MM.1S (cell line): ENCODE measurements around the gene INO80D.
"Not testable (repeated sequence)": the region's sequence is repeated elsewhere in the genome, so short reads cannot be mapped to it uniquely, and the experiment has no call there.

Source experiments
- DNase-seq: peaks from one replicate; pipeline ENCODE4 v3.0.0-alpha.2; 2015
- H2AFZ ChIP-seq: fragments of 300-600 bp; sonication (generic); 2 replicates; pipeline ENCODE4 v1.6.0; 2016; ENCODE audit warnings: antibody characterized with exemption, low read length
- H3F3A ChIP-seq: fragments of 300-600 bp; sonication (generic); 2 replicates; pipeline ENCODE4 v1.6.1; 2016; ENCODE audit warnings: mild to moderate bottlenecking, antibody characterized with exemption, low read length, moderate library complexity, mixed read lengths; ENCODE audit not compliant: insufficient read depth
- H3K27ac ChIP-seq: fragments of 300-600 bp; sonication (generic); 2 replicates; pipeline ENCODE4 v1.5.1; 2016; ENCODE audit warnings: mild to moderate bottlenecking, low read length
- H3K27me3 ChIP-seq: fragments of 300-600 bp; sonication (generic); replicated peaks from 2 replicates; pipeline ENCODE4 v1.6.0; 2016; ENCODE audit warnings: low read length; ENCODE audit not compliant: insufficient read depth
- H3K36me3 ChIP-seq: fragments of 300-600 bp; sonication (generic); replicated peaks from 2 replicates; pipeline ENCODE4 v1.6.1; 2016; ENCODE audit warnings: mild to moderate bottlenecking, low read length, mixed read lengths; ENCODE audit not compliant: insufficient read depth
- H3K4me1 ChIP-seq: fragments of 300-600 bp; sonication (generic); 2 replicates; pipeline ENCODE4 v1.6.1; 2016; ENCODE audit warnings: low read length, mixed read lengths
- H3K4me2 ChIP-seq: fragments of 300-600 bp; sonication (generic); 2 replicates; pipeline ENCODE4 v1.6.0; 2016; ENCODE audit warnings: low read depth, low read length
- H3K4me3 ChIP-seq: fragments of 300-600 bp; sonication (generic); 2 replicates; pipeline ENCODE4 v1.5.1; 2016; ENCODE audit warnings: low read length, mixed read lengths
- H3K79me2 ChIP-seq: fragments of 300-600 bp; sonication (generic); 2 replicates; pipeline ENCODE4 v1.6.1; 2016; ENCODE audit warnings: mixed run types, low read length, mixed read lengths
- H3K9ac ChIP-seq: fragments of 300-600 bp; sonication (generic); 2 replicates; pipeline ENCODE4 v1.6.1; 2016; ENCODE audit warnings: low read length, mixed read lengths
- H3K9me2 ChIP-seq: fragments of 300-600 bp; sonication (generic); replicated peaks from 2 replicates; pipeline ENCODE4 v1.6.1; 2016; ENCODE audit warnings: mild to moderate bottlenecking, low read length, mixed read lengths; ENCODE audit not compliant: insufficient read depth
- H3K9me3 ChIP-seq: fragments of 300-600 bp; sonication (generic); replicated peaks from 2 replicates; pipeline ENCODE4 v1.6.1; 2016; ENCODE audit warnings: mild to moderate bottlenecking, low read length, mixed read lengths; ENCODE audit not compliant: insufficient read depth
- H4K20me1 ChIP-seq: fragments of 300-600 bp; sonication (generic); 2 replicates; pipeline ENCODE4 v1.6.1; 2016; ENCODE audit warnings: mild to moderate bottlenecking, low read length, moderate library complexity, mixed read lengths; ENCODE audit not compliant: insufficient read depth
- CTCF ChIP-seq: fragments of 300-600 bp; sonication (generic); IDR thresholded peaks from 2 replicates; pipeline ENCODE4 v1.5.1; 2016; ENCODE audit warnings: antibody characterized with exemption, low read length, mixed read lengths
- EZH2 ChIP-seq: fragments of 300-600 bp; sonication (generic); optimal IDR thresholded peaks from 2 replicates; pipeline ENCODE3; 2017; ENCODE audit warnings: low read depth, mild to moderate bottlenecking, antibody characterized with exemption, low read length, mixed read lengths
- EZH2phosphoT487 ChIP-seq: fragments of 300-600 bp; sonication (generic); IDR thresholded peaks from 2 replicates; pipeline ENCODE4 v1.6.1; 2018; ENCODE audit warnings: antibody characterized with exemption, low read length

Gene INO80D

GRCh38 chr2:206023183-206023582 is 62.8 kb downstream of the INO80D start:
- H3K36me3 ChIP-seq, result peaks cover 6% of the 10 kb centered on the region; the same call in 1 of the 2 replicates

GRCh38 chr2:206020171-206020570 is 65.8 kb downstream of the INO80D start:
- peaks cover 6% of the 10 kb centered on the region; the same call in 1 of the 2 replicates for H3K36me3 ChIP-seq
- no peaks in the 10 kb centered on the region for H4K20me1 ChIP-seq
- H3K9ac ChIP-seq, result no peak overlapping the region
- no peaks in the 10 kb centered on the region for H3K9me2 ChIP-seq
- no peak overlapping the region for H3K27ac ChIP-seq
- H3K79me2 ChIP-seq, result no peaks in the 10 kb centered on the region
- no peak overlapping the region for H3K4me3 ChIP-seq
- no peaks in the 10 kb centered on the region for H3K27me3 ChIP-seq
- H3K4me1 ChIP-seq, result no peaks in the 10 kb centered on the region
- H3K4me2 ChIP-seq, result no peak overlapping the region
- H2AFZ ChIP-seq, result no peak overlapping the region
- TF ChIP-seq EZH2phosphoT487, result no peak
- TF ChIP-seq EZH2, result no peak
- no peak for TF ChIP-seq CTCF
- no peaks in the 10 kb centered on the region for H3F3A ChIP-seq
- no peaks in the 10 kb centered on the region for H3K9me3 ChIP-seq
- DNase-seq, result no peak

More at GRCh38 chr2:206023183-206023582, 62.8 kb downstream of the INO80D start:
- Histone ChIP-seq H3K9me3 (no peaks in the 10 kb centered on the region), H3K9ac (no peak overlapping the region), H3K4me2 (no peak overlapping the region), H3F3A (no peaks in the 10 kb centered on the region), H3K79me2 (no peaks in the 10 kb centered on the region; the same call in 1 of the 2 replicates), H3K27ac (no peak overlapping the region), H4K20me1 (no peaks in the 10 kb centered on the region), H3K27me3 (no peaks in the 10 kb centered on the region), H3K9me2 (no peaks in the 10 kb centered on the region), H2AFZ (no peak overlapping the region), H3K4me3 (no peak overlapping the region), H3K4me1 (no peaks in the 10 kb centered on the region)
- TF ChIP-seq EZH2, result no peak
- TF ChIP-seq EZH2phosphoT487, result no peak
- no peak for TF ChIP-seq CTCF
- DNase-seq, result no peak

- not testable (repeated sequence) for DNase-seq, H3K36me3 ChIP-seq
Observed at GRCh38 chr2:206015746-206016145, 70.2 kb downstream of the INO80D start.

GRCh38 chr2:206011795-206012194 is 74.2 kb downstream of the INO80D start:
- H4K20me1 ChIP-seq, result no peaks in the 10 kb centered on the region
- no peak for TF ChIP-seq EZH2phosphoT487
- no peak for TF ChIP-seq CTCF
- TF ChIP-seq EZH2, result no peak
- no peak overlapping the region for H3K4me2 ChIP-seq
- H2AFZ ChIP-seq, result no peak overlapping the region
- no peaks in the 10 kb centered on the region for H3K4me1 ChIP-seq
- 0 out of 2 replicates have a peak, but pooled peaks cover 3% of the 10 kb centered on the region for H3K36me3 ChIP-seq
- H3F3A ChIP-seq, result no peaks in the 10 kb centered on the region
- no peak for DNase-seq
- no peaks in the 10 kb centered on the region for H3K79me2 ChIP-seq
- H3K9me2 ChIP-seq, result no peaks in the 10 kb centered on the region
- no peaks in the 10 kb centered on the region for H3K9me3 ChIP-seq
- no peak overlapping the region for H3K9ac ChIP-seq
- no peaks in the 10 kb centered on the region for H3K27me3 ChIP-seq
- no peak overlapping the region for H3K4me3 ChIP-seq
- no peak overlapping the region for H3K27ac ChIP-seq

More at GRCh38 chr2:206015746-206016145, 70.2 kb downstream of the INO80D start:
- not testable (repeated sequence) for H3K4me1 ChIP-seq, H3K9ac ChIP-seq, H3K79me2 ChIP-seq, H3K9me3 ChIP-seq, H3K27me3 ChIP-seq, H2AFZ ChIP-seq, H3F3A ChIP-seq, H3K9me2 ChIP-seq, H4K20me1 ChIP-seq, H3K27ac ChIP-seq, H3K4me2 ChIP-seq, H3K4me3 ChIP-seq
